ENCODE measurements around the gene TUFT1. TPM values are rescaled to one million over a fixed set of nuclear protein-coding genes. Genes with fewer than 3 reads are reported as not detected.

TUFT1 gene
- total and polyA plus RNA-seq, 2 experiments from 2014 or later, result 29.2 to 29.8 TPM

DNA sequence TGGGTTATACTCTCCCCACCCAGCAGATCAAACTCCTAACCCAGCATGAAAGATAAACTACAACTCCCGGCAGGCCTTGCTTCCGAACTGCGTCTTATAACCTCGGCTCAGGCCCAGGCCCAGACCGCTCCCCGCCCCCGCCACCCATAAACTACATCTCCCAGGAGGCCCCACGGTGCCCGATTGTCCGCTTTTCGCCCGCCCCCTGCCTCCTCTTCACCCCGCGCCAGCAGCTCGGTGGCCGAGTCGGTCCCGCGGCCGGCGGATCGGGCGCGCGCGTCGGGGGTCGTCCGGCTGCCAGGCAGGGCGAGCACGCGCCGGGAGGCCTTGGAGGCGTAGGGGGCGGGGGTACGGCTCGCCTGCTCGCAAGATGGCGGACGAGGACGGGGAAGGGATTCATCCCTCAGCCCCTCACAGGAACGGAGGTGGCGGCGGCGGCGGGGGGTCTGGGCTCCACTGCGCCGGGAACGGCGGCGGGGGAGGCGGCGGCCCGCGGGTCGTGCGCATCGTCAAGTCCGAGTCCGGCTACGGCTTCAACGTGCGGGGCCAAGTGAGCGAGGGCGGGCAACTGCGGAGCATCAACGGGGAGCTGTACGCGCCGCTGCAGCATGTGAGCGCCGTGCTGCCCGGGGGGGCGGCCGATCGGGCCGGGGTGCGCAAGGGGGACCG lies 71.9 kb downstream of the TUFT1 start, which contains the start of gene SNX27:
Gene SNX27, plus strand, starts transcription at position 219 of the 669 bp plus-strand sequence. Its CDS starts 152 bp downstream, at position 371.
- peak; percentile 95 for DNase-seq (ENCODE audit: low spot score)
- Histone ChIP-seq H3K79me2 (peaks cover 49% of the 10 kb centered on the region), H3K36me3 (replicated peaks; ENCODE audit: insufficient read depth, low read depth) (no peaks in the 10 kb centered on the region), H3K27ac (peak within 1 kb of the TSS; percentile 96), H3K4me3 (peak within 1 kb of the TSS; percentile 95), H2AFZ (peak within 1 kb of the TSS; percentile 93), H3K27me3 (no peaks in the 10 kb centered on the region), H4K20me1 (ENCODE audit: insufficient read depth, poor library complexity, severe bottlenecking) (peaks cover 14% of the 10 kb centered on the region), H3K9me3 (ENCODE audit: low read depth) (no peaks in the 10 kb centered on the region), H3K4me1 (ENCODE audit: insufficient read depth) (peaks cover 30% of the 10 kb centered on the region), H3K9me2 (replicated peaks; ENCODE audit: insufficient read depth) (no peaks in the 10 kb centered on the region), H3K4me2 (peak within 1 kb of the TSS; percentile 89)
- no peak for TF ChIP-seq EZH2 (IDR thresholded peaks at IDR 0.05; ENCODE audit: borderline replicate concordance)
- TF ChIP-seq EZH2phosphoT487 (IDR thresholded peaks at IDR 0.05; ENCODE audit: low read depth, severe bottlenecking, unreplicated experiment), result no peak
- TF ChIP-seq, protein P1, sequence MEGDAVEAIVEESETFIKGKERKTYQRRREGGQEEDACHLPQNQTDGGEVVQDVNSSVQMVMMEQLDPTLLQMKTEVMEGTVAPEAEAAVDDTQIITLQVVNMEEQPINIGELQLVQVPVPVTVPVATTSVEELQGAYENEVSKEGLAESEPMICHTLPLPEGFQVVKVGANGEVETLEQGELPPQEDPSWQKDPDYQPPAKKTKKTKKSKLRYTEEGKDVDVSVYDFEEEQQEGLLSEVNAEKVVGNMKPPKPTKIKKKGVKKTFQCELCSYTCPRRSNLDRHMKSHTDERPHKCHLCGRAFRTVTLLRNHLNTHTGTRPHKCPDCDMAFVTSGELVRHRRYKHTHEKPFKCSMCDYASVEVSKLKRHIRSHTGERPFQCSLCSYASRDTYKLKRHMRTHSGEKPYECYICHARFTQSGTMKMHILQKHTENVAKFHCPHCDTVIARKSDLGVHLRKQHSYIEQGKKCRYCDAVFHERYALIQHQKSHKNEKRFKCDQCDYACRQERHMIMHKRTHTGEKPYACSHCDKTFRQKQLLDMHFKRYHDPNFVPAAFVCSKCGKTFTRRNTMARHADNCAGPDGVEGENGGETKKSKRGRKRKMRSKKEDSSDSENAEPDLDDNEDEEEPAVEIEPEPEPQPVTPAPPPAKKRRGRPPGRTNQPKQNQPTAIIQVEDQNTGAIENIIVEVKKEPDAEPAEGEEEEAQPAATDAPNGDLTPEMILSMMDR (IDR thresholded peaks at IDR 0.05; ENCODE audit: poor library complexity), result no peak
- WGBS (ENCODE audit: low lambda C conversion rate, missing lambda C conversion rate), result under 1% methylated on average over 31 of the region's 79 CpGs

- Histone ChIP-seq H3K79me2 (peaks cover 57% of the 10 kb centered on the region), H3K9me3 (ENCODE audit: low read depth) (no peaks in the 10 kb centered on the region), H3K36me3 (replicated peaks; ENCODE audit: insufficient read depth, low read depth) (no peaks in the 10 kb centered on the region), H2AFZ (peak overlapping the region; percentile 93), H3K27ac (peak overlapping the region; percentile 96), H3K4me3 (peak overlapping the region; percentile 95), H3K4me2 (peak overlapping the region; percentile 89), H3K9me2 (replicated peaks; ENCODE audit: insufficient read depth) (no peaks in the 10 kb centered on the region), H3K27me3 (no peaks in the 10 kb centered on the region), H3K4me1 (ENCODE audit: insufficient read depth) (peaks cover 32% of the 10 kb centered on the region), H4K20me1 (ENCODE audit: insufficient read depth, poor library complexity, severe bottlenecking) (peaks cover 20% of the 10 kb centered on the region)
- peak; percentile 44 for DNase-seq (ENCODE audit: low spot score)
- TF ChIP-seq, protein P1 (IDR thresholded peaks at IDR 0.05; ENCODE audit: poor library complexity), result no peak
- TF ChIP-seq EZH2 (IDR thresholded peaks at IDR 0.05; ENCODE audit: borderline replicate concordance) (no peak), EZH2phosphoT487 (IDR thresholded peaks at IDR 0.05; ENCODE audit: low read depth, severe bottlenecking, unreplicated experiment) (no peak)
- WGBS (ENCODE audit: low lambda C conversion rate, missing lambda C conversion rate), result 1% methylated on average over 19 of the region's 44 CpGs
Measured at GRCh38 chr1:151612501-151613281, 72.6 kb downstream of the TUFT1 start.

DNA sequence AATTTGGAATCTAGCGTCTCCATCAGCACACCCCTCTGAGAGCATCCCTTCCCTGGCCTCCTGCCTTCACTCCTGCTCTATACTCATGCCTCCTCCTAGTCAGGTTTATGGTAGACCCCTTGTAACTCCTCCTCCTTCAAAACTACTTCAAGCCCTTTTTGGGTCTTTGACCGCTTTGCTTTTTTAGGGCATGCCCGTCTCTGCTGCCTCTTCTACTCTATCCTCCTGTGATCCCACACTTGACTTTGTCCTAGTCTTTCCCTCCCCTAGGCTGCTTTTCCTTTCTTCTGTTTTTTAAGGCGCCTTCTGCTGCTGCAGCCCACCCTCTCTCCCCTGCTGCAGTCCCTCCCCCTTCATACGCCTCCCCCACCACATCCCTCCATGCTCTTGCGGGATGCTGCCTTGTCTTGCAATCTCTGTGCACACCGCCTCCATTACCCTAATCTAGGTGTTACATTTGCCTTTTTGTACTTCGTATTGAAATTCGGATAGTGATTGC lies 73.2 kb downstream of the TUFT1 start:
- peak overlapping the region; percentile 95 for H3K4me3 ChIP-seq
- peaks cover 63% of the 10 kb centered on the region for H3K79me2 ChIP-seq
- no peaks in the 10 kb centered on the region for H3K27me3 ChIP-seq
- WGBS (ENCODE audit: low lambda C conversion rate, missing lambda C conversion rate), result 11% methylated on average over 7 of the region's 9 CpGs
- peaks cover 27% of the 10 kb centered on the region for H3K4me1 ChIP-seq (ENCODE audit: insufficient read depth)
- DNase-seq (ENCODE audit: low spot score), result no peak
- no peaks in the 10 kb centered on the region for H3K36me3 ChIP-seq (replicated peaks; ENCODE audit: insufficient read depth, low read depth)
- no peaks in the 10 kb centered on the region for H3K9me2 ChIP-seq (replicated peaks; ENCODE audit: insufficient read depth)
- no peak for TF ChIP-seq EZH2phosphoT487 (IDR thresholded peaks at IDR 0.05; ENCODE audit: low read depth, severe bottlenecking, unreplicated experiment)
- TF ChIP-seq, protein P1 (IDR thresholded peaks at IDR 0.05; ENCODE audit: poor library complexity), result no peak
- TF ChIP-seq EZH2 (IDR thresholded peaks at IDR 0.05; ENCODE audit: borderline replicate concordance), result no peak
- H3K4me2 ChIP-seq, result peak overlapping the region; percentile 89
- H3K27ac ChIP-seq, result peak overlapping the region; percentile 96
- peak overlapping the region; percentile 93 for H2AFZ ChIP-seq
- peaks cover 20% of the 10 kb centered on the region for H4K20me1 ChIP-seq (ENCODE audit: insufficient read depth, poor library complexity, severe bottlenecking)
- H3K9me3 ChIP-seq (ENCODE audit: low read depth), result no peaks in the 10 kb centered on the region
